ENCODE measurements around the gene MT3.

DNA sequence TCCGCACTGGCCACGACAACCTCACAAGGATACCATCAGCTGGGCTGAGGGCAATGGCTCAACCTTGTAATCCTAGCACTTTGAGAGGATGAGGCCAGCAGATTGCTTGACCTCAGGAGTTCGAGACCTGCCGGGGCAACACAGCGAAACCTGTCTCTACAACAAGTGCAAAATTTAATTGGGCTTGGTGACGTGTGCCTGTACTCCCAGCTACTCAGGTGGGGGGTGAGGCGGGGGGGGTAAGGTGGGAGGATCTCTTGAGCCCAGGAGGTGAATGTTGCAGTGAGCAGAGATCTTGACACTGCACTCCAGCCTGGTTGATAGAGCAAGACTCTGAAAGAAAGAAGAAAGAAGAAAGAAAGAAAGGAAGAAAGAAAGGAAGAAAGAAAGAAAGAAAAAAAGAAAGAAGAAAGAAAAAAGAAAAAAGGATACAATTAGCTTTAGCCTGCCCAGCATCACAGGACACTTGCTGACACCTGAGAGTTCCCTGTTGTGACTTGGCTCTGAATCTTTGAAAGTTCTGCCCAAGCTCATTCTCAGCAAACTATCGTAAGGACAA, 31.1 kb downstream of the MT3 start:
- TF ChIP-seq SIN3A (IDR thresholded peaks at IDR 0.05; ENCODE audit: borderline replicate concordance, insufficient read depth, low read length) (no peak), POLR2AphosphoS5 (IDR thresholded peaks at IDR 0.05; ENCODE audit: low read depth, low read length) (no peak), REST (IDR thresholded peaks at IDR 0.05; ENCODE audit: insufficient read depth in 1 of 2, low read depth in 2 of 2, low read length in 2 of 2) (no peak), TAF1 (IDR thresholded peaks at IDR 0.05; ENCODE audit: borderline replicate concordance, insufficient read depth, low read length) (no peak)

Measured in PFSK-1 (cell line).